DMS153 (cell line): ENCODE measurements around the gene PEX16.

ENCODE experiments used
- DNase-seq: peaks from one replicate; lab custom pipeline; 2025; lab: John Stamatoyannopoulos, UW

PEX16 gene

GRCh38 chr11:45930951-45931570, 13.4 kb upstream of the PEX16 start:
- no peak for DNase-seq

GRCh38 chr11:45930031-45930794, 12.5 kb upstream of the PEX16 start:
- peak; percentile 93 for DNase-seq

- no peak for DNase-seq
These were observed 11.9 kb upstream of the PEX16 start for GRCh38 chr11:45929486-45930030.

DNA sequence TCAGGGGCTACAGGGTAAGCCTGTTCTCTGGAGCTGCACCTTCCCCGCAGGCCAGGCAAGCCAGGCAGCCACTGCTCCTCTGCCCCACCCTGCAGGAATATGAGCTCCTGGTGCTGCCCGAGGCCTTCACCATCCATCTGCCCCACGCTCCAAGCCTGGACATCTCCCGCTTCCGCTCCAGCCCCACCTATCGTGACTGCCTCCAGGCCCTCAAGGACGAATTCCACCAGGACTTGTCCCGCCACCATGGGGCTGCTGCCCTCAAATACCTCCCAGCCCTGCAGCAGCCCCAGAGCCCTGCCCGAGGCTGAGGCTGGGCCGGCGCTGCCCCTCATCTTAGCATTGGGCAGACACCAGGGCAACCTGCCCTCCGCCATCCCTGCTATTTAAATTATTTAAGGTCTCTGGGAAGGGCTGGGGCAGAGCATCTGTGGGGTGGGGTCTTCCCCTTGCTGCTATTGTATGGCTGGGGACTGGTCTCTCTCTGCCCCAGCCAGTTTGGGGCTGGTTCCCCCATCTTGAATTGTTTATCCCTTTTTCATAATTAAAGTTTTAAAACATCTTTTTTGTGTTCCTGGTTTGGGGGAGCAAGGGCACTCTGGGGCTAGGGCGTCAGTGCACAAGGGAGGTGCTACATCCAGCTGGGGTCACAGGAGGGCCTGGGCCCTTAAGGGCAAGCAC, 11.0 kb upstream of the PEX16 start:
- no peak for DNase-seq

- no peak for DNase-seq
These were observed 10.2 kb upstream of the PEX16 start for GRCh38 chr11:45927684-45928413.

GRCh38 chr11:45927332-45927683, 9.6 kb upstream of the PEX16 start:
- no peak for DNase-seq

GRCh38 chr11:45926536-45927331, 9.1 kb upstream of the PEX16 start:
- DNase-seq, result no peak

DNA sequence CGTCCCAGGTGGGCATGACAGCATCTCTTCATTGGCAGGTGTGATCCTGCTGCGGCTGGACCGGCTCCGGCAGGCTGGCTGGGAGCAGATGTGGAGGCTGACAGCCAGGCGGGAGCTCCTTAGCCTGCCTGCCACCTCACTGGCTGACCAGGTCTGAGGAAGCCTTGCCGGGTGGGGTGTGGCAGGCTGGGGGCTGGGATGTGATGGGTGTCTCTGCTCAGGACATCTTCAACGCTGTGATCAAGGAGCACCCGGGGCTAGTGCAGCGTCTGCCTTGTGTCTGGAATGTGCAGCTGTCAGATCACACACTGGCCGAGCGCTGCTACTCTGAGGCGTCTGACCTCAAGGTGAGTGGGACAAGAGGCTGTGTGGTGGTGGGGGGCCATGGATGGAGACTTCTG, 8.3 kb upstream of the PEX16 start:
- no peak for DNase-seq

DNA sequence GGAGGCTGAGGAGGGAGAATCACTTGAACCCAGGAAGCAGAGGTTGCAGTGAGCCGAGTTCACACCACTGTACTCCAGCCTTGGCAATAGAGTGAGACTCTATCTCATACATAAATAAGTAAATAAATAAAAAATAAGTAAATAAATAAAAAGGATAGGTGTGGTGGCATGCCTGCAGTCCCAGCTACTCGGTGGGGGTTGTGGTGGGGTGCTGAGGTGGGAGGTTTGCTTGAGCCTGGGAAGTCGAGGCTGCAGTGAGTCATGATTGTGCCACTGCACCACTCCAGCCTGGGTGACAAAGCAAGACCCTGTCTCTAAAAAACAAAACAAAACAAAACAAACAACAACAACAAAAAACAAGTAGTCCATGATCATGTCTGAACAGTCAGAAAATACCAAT, 7.9 kb upstream of the PEX16 start:
- DNase-seq, result no peak

DNA sequence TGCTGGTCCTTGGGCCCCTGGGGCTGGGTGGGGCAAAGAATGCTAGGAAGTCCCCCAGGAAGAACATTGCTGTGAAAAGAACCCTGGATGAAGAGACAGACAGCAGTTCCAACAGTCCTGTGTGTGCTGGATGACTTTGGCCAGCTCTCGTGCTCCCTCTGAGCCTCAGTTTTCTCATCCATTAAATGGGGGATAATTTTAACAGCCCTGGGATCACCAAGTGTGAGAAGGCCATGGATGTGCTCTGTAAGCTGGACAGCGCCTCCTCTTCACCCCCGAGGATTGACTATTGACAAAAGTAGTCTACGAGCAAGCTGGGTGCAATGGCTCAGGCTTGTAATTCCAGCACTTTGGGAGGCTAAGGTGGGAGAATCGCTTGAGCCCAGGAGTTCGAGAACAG, 7.2 kb upstream of the PEX16 start:
- DNase-seq, result no peak

- DNase-seq, result no peak
These were observed 6.6 kb upstream of the PEX16 start for GRCh38 chr11:45924036-45924915.

DNA sequence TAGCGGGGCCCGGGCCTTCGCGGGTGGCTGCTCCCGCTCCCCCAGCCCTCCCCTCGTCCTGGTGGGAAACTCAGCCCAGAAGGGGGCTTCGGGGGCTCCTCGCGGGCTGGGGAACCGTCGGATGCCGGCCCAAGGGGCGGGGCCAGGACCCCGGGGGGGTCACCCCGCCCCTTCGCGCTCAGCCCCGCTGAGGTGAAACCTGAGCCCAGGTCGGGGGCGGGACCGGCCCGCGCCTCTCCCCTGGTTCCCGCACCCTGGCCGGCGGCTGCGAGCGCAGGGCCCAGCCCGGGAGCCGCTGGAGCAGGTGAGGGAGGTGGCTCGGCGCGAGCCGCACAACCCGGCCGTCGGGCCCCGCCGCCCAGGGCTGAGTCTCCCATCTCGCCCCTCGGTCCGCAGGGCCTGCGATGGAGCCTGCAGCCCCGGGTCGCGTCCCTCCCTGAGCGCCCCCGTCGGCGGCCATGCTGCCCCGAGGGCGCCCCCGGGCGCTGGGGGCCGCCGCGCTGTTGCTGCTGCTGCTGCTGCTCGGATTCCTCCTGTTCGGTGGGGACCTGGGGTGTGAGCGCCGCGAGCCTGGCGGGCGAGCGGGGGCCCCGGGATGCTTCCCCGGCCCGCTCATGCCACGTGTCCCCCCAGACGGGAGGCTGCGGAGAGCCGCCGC, 4.9 kb upstream of the PEX16 start, which contains the start of gene LARGE2:
TSS of gene LARGE2 (plus strand) at position 232 of the 658 bp plus-strand sequence. CDS start at position 459, 227 bp downstream.
- peak; percentile 55 for DNase-seq

- DNase-seq, result peak; percentile 81
These were observed 4.1 kb upstream of the PEX16 start for GRCh38 chr11:45921561-45922424.

GRCh38 chr11:45920531-45921477, 3.1 kb upstream of the PEX16 start:
- no peak for DNase-seq

GRCh38 chr11:45919806-45920530, 2.3 kb upstream of the PEX16 start:
- no peak for DNase-seq

DNA sequence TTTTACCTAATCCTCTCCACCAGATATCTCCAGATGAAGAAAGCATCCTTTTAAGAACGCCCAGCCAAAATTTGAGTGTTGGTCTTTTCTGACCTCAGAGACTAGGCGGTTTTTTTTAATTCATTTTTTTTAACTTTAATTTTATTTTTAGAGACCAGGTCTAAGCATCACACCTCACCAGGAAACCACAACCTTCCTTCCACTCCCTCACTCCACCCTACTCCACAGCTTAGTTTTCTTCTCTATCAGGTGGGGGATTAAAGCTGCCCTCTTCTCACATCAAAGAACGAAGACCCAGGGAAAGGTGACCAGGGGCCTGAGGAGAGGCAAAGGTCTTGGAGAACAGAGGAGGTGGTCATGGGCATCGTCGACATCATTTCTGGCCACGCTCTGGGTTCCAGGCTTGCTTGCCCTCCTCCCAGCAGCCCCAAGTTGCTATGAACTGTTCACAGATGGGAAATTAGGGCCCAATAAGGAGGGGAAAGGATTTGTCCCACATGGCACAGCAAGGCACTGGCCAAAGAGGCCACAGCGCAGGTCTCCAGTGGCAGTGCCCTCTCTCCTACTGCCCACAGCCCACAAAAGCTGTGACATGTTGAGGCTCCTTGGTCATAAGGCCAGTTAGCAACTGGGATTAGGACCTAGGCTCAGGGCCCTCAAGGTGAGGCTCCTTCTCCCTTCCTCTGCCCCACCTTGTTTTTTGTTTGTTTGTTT, 1.4 kb upstream of the PEX16 start:
- no peak for DNase-seq
